Measurements from ENCODE around the gene VPS54.
A peak's percentile ranks its signal among the peaks of the same experiment; 100 is the strongest.
"Not testable (repeated sequence)": the region's sequence is repeated elsewhere in the genome, so short reads cannot be mapped to it uniquely, and the experiment has no call there.

VPS54 gene

DNA sequence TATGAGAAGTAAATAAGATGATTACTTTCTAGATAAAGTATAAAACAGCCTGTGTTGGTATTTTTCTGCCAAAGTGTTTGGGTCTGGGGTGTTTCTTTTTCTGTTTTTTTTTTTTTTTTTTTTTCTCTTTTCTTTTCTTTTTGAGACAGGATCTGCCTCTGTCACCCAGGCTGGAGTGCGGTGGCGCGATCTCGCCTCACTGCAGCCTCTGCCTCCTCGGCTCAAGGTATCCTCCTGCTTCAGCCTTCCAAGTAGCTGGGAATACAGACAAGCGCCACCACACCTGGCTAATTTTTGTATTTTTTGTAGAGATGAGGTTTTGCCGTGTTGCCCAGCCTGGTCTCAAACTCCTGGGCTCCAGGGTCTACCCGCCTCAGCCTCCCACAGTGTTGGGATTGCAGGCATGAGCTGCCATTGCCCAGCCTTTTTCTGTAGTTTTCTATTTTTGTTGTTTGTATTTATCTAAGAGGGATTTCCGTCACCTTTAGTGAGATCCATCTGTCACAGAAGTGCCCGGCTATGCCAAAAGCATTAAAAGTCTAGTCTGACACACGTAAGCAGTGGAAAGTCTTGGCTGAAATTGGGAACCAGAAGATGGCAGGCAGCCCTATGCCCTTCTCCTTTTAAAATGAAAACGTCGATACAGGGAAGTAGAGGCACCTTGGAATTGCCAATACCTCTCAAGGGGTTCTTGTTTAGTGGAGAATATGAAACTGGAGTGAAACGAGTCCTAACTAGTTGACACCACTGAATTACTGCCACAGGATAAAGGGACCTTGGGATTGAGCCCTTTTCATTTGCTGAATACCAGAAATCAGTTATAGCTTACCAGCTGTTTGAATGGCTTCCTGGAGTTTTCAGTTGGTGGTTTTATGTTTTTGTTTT lies 163.6 kb downstream of the VPS54 start:
- no peak overlapping the region for H3K4me3 ChIP-seq
- TF ChIP-seq, protein P1, sequence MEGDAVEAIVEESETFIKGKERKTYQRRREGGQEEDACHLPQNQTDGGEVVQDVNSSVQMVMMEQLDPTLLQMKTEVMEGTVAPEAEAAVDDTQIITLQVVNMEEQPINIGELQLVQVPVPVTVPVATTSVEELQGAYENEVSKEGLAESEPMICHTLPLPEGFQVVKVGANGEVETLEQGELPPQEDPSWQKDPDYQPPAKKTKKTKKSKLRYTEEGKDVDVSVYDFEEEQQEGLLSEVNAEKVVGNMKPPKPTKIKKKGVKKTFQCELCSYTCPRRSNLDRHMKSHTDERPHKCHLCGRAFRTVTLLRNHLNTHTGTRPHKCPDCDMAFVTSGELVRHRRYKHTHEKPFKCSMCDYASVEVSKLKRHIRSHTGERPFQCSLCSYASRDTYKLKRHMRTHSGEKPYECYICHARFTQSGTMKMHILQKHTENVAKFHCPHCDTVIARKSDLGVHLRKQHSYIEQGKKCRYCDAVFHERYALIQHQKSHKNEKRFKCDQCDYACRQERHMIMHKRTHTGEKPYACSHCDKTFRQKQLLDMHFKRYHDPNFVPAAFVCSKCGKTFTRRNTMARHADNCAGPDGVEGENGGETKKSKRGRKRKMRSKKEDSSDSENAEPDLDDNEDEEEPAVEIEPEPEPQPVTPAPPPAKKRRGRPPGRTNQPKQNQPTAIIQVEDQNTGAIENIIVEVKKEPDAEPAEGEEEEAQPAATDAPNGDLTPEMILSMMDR (IDR thresholded peaks at IDR 0.05), result no peak
- DNase-seq (ENCODE audit: low spot score), result no peak
- no peak overlapping the region for H3K27ac ChIP-seq

DNA sequence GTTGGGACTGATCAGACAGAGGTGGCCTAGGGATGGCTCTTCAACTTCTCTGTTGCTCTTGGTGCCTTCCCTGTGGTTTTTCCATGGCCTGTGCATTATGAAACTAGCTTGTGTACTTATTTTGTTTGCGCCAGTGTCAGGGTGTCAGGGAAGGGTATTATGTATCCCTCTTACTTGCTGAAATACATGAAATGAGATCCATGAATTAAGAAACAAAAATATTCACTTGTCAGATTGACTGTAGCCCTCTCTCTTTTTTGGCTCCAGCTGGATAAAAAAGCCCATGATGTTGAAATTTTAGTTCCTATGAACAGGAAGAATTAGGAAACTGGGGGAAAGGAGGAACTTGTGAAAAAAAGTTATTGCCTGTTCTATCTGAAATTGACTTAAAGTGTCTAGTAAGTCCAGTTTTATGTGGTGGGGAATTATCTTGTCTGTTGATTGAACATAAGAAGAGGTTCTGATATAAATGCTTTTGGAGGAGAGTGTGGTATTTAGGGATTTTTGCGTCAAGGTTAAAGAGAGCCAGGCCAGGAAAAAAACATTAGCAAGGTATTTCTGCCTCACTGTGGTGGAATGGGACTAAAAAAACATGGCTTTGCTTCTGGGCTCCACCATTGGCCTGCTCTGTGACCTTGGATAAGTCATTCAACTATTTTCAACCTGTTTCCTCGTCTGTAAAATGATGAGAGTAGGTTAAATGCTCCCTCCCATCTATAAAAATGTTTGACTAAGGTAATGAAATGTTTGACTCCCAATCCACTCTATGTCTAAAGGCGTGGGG lies 165.5 kb downstream of the VPS54 start:
- H3K27ac ChIP-seq, result peak overlapping the region; percentile 7 to 30
- TF ChIP-seq, protein P1 (IDR thresholded peaks at IDR 0.05), result no peak

DNA sequence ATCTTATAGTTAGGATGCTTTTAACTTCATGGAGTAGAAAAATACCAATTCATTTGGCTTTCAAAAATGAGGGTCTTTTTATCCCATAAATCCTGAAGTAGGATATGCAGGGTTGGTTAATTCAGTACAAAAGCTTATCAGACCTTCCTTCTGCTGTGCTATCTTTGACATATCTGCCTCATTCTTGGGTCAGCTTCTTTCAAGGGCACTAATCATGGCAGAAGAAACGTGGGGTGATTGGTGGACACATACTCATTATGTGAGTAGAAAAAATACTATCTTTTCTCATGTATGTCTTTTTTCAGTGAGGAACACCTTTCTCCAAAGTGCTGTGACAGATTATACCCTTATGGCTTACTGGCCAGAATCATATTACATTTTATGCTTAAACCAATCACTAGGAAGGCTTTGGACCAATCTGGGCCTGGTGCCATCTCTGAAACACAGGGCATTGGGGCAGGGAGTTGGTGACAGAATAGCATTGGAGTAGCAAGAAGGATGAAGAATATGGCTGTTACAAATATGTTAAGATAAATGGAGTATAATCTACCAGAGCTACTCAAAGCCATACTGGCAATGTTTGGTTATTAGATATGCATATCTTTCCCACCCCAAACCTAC lies 167.4 kb downstream of the VPS54 start:
- no peak overlapping the region for H3K4me3 ChIP-seq
- TF ChIP-seq, protein P1 (IDR thresholded peaks at IDR 0.05), result no peak
- peak overlapping the region in 1 of 2 donors; percentile 8 for H3K27ac ChIP-seq
- no peak for DNase-seq (ENCODE audit: low spot score)

More for the DNA sequence above, 165.5 kb downstream of the VPS54 start:
- no peak overlapping the region for H3K4me3 ChIP-seq
- DNase-seq (ENCODE audit: low spot score), result no peak

DNA sequence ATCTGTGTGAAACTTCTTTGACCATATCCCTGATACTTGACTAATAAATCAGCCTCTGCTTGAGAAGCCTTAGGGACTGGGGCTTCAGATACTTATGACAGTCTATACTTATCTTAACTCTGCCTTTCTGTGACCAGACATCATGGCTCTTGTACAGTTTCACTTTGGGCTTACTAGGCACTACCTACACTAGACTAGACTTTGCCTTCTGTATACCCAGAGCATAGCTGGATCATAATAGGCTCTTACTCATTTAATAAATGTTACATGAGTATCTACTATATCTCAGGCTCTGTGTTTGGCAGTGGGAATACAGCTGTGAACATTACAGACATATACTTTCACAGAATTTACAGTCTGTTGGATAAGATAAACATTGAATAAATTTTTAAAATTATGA lies 168.6 kb downstream of the VPS54 start:
- Histone ChIP-seq H3K27ac (no peak overlapping the region), H3K4me3 (no peak overlapping the region)
- TF ChIP-seq, protein P1 (IDR thresholded peaks at IDR 0.05), result no peak
- no peak for DNase-seq (ENCODE audit: low spot score)

DNA sequence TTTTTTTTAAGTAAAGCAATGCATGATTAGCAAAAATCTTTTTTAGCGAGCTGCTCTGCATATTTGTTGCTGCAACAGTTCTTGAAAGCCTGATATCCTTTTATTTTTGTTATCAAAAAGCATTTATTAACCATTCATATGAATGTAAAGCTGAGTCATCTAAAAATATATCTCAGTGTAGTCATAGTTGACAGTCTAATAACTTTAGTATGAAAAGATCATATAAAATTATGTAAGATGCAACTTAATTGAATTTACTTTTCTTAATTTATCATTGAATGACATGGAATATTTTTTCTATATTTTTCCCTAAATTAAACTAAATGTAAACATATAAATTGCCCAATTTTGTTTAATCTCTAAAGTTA lies 169.0 kb downstream of the VPS54 start:
- TF ChIP-seq, protein P1 (IDR thresholded peaks at IDR 0.05), result no peak
- Histone ChIP-seq H3K27ac (peak overlapping the region in 1 of 2 donors; percentile 10), H3K4me3 (peak overlapping the region; percentile 41)
- DNase-seq (ENCODE audit: low spot score), result no peak

DNA sequence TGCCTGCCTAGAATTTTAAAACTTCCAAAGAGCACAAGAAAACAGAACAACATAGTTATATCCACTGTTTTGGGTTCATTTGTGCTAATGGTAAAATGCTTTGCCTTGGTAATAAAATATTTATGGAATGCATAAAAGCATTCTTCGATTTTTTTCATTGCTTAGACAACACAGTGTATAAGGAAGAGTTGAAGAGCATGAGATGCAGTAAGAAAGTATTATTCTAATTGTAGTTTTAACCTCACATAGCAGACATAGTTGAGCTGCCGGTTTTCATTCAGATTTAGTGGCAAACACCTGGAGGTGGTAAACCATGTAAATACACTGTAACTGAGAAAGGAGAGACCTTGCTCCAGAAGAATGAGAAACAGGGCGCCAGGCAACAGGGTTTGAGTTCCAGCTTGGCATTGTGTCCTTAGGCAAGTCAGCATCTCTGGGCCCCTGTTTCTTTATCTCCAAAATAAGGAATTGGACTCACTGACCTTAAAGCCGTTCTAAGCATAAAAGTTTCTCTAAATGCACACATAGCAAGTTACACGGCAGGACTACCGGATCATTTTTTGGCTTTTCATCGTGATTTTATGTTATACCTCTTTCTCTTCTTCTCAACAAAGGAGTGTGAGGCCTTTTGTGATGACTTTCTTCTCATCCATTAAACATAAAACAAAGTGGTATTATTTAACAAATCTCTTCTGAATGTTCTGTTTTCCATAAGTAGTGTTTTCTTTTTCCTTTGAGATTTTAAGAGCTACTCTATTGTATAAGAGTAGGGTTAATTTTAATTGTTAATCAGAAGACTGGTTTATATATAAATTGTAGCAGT lies 169.6 kb downstream of the VPS54 start:
- no peak for DNase-seq (ENCODE audit: low spot score)
- Histone ChIP-seq H3K4me3 (peak overlapping the region; percentile 41), H3K27ac (peak overlapping the region; percentile 2 to 10)
- TF ChIP-seq, protein P1 (IDR thresholded peaks at IDR 0.05), result no peak

DNA sequence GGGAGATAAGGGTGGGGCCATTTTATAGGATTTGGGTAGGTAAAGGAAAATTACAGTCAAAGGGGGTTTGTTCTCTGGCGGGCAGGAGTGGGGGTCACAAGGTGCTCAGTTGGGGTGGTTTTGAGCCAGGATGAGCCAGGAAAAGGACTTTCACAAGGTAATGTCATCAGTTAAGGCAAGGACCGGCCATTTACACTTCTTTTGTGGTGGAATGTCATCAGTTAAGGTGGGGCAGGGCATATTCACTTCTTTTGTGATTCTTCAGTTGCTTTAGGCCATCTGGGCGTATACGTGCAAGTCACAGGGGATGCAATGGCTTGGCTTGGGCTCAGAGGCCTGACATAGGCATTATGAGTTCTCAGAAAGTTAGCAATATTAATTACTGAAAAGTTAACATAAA lies 171.7 kb downstream of the VPS54 start:
- H3K4me3 ChIP-seq; DNase-seq (ENCODE audit: low spot score); H3K27ac ChIP-seq: not testable (repeated sequence)

All from coronary artery (tissue), 2 donors.